ENCODE results near the gene SPDYE5.
"Not testable (repeated sequence)": the region's sequence is repeated elsewhere in the genome, so short reads cannot be mapped to it uniquely, and the experiment has no call there.

Gene SPDYE5

GRCh38 chr7:75527224-75527722 is 35.2 kb downstream of the SPDYE5 start:
- Mint-ChIP-seq H3K27ac (peak overlapping the region; percentile 91), H3K4me1 (ENCODE audit: low read depth) (peaks cover 37% of the 10 kb centered on the region), H3K36me3 (ENCODE audit: low read depth) (peaks cover 33% of the 10 kb centered on the region), H3K4me3 (peak overlapping the region; percentile 93)
- H3K27me3 Mint-ChIP-seq, H3K9me3 Mint-ChIP-seq: not testable (repeated sequence)

- Mint-ChIP-seq H3K36me3 (ENCODE audit: low read depth) (no peaks in the 10 kb centered on the region), H3K4me1 (ENCODE audit: low read depth) (peaks cover 15% of the 10 kb centered on the region), H3K27me3 (no peaks in the 10 kb centered on the region), H3K27ac (no peak overlapping the region), H3K9me3 (no peaks in the 10 kb centered on the region), H3K4me3 (no peak overlapping the region)
Observed at GRCh38 chr7:75531359-75531821, 39.3 kb downstream of the SPDYE5 start.

- no peak overlapping the region for H3K4me3 Mint-ChIP-seq
- H3K27ac Mint-ChIP-seq: no peak overlapping the region
- peaks cover 5% of the 10 kb centered on the region for H3K4me1 Mint-ChIP-seq (ENCODE audit: low read depth)
- no peaks in the 10 kb centered on the region for H3K9me3 Mint-ChIP-seq
- no peaks in the 10 kb centered on the region for H3K27me3 Mint-ChIP-seq
- H3K36me3 Mint-ChIP-seq (ENCODE audit: low read depth): no peaks in the 10 kb centered on the region
Observed at GRCh38 chr7:75532639-75533038, 40.5 kb downstream of the SPDYE5 start.

GRCh38 chr7:75533926-75534325 is 41.8 kb downstream of the SPDYE5 start:
- H3K4me1 Mint-ChIP-seq (ENCODE audit: low read depth): no peaks in the 10 kb centered on the region
- H3K9me3 Mint-ChIP-seq: no peaks in the 10 kb centered on the region
- H3K4me3 Mint-ChIP-seq: no peak overlapping the region
- H3K27me3 Mint-ChIP-seq: no peaks in the 10 kb centered on the region
- H3K36me3 Mint-ChIP-seq (ENCODE audit: low read depth): no peaks in the 10 kb centered on the region
- H3K27ac Mint-ChIP-seq: no peak overlapping the region

- no peaks in the 10 kb centered on the region for H3K36me3 Mint-ChIP-seq (ENCODE audit: low read depth)
- no peaks in the 10 kb centered on the region for H3K27me3 Mint-ChIP-seq
- no peaks in the 10 kb centered on the region for H3K4me1 Mint-ChIP-seq (ENCODE audit: low read depth)
- no peak overlapping the region for H3K4me3 Mint-ChIP-seq
- no peak overlapping the region for H3K27ac Mint-ChIP-seq
- no peaks in the 10 kb centered on the region for H3K9me3 Mint-ChIP-seq
Observed at GRCh38 chr7:75534727-75535307, 42.7 kb downstream of the SPDYE5 start.

GRCh38 chr7:75536491-75536890 is 44.4 kb downstream of the SPDYE5 start:
- H3K9me3 Mint-ChIP-seq: no peaks in the 10 kb centered on the region
- no peaks in the 10 kb centered on the region for H3K4me1 Mint-ChIP-seq (ENCODE audit: low read depth)
- H3K36me3 Mint-ChIP-seq (ENCODE audit: low read depth): peaks cover under 1% of the 10 kb centered on the region
- no peak overlapping the region for H3K27ac Mint-ChIP-seq
- no peak overlapping the region for H3K4me3 Mint-ChIP-seq
- H3K27me3 Mint-ChIP-seq: no peaks in the 10 kb centered on the region

GRCh38 chr7:75536940-75537538 is 44.9 kb downstream of the SPDYE5 start:
- H3K27ac Mint-ChIP-seq: no peak overlapping the region
- H3K27me3 Mint-ChIP-seq: no peaks in the 10 kb centered on the region
- H3K9me3 Mint-ChIP-seq: no peaks in the 10 kb centered on the region
- H3K4me1 Mint-ChIP-seq (ENCODE audit: low read depth): no peaks in the 10 kb centered on the region
- peaks cover 4% of the 10 kb centered on the region for H3K36me3 Mint-ChIP-seq (ENCODE audit: low read depth)
- no peak overlapping the region for H3K4me3 Mint-ChIP-seq

GRCh38 chr7:75537731-75538130 is 45.6 kb downstream of the SPDYE5 start:
- no peak overlapping the region for H3K4me3 Mint-ChIP-seq
- no peaks in the 10 kb centered on the region for H3K4me1 Mint-ChIP-seq (ENCODE audit: low read depth)
- H3K27me3 Mint-ChIP-seq: no peaks in the 10 kb centered on the region
- H3K27ac Mint-ChIP-seq: no peak overlapping the region
- no peaks in the 10 kb centered on the region for H3K9me3 Mint-ChIP-seq
- peaks cover 4% of the 10 kb centered on the region for H3K36me3 Mint-ChIP-seq (ENCODE audit: low read depth)

GRCh38 chr7:75546237-75547015 is 54.3 kb downstream of the SPDYE5 start:
- H3K27ac Mint-ChIP-seq: no peak overlapping the region
- H3K9me3 Mint-ChIP-seq: no peaks in the 10 kb centered on the region
- peaks cover 8% of the 10 kb centered on the region for H3K36me3 Mint-ChIP-seq (ENCODE audit: low read depth)
- no peaks in the 10 kb centered on the region for H3K4me1 Mint-ChIP-seq (ENCODE audit: low read depth)
- H3K27me3 Mint-ChIP-seq: no peaks in the 10 kb centered on the region
- H3K4me3 Mint-ChIP-seq: no peak overlapping the region

Measured in stimulated activated naive CD8-positive, alpha-beta T cell treated with anti-CD3 and anti-CD28 coated beads, Interleukin-15, Interleukin-2, amounts not matched to agents 100 ng/mL and 50 ng/mL, for 24 hours (primary cell).